RWPE2 (cell line): Measurements from ENCODE around the gene FAM174B.

ENCODE experiments used
- ATAC-seq: fragments of 200-7000 bp; cut with Tn5 transposase; 3 replicates; pipeline ENCODE4 v1.9.1; 2021; ENCODE audit warnings: low read depth
- DNase-seq: peaks from one replicate; pipeline ENCODE4 v3.0.0-alpha.2; 2020; ENCODE audit warnings: low spot score
- H3K27ac ChIP-seq: fragments of 450-650 bp; 2 replicates; pipeline ENCODE4 v1.5.1; 2017; ENCODE audit warnings: mild to moderate bottlenecking; ENCODE audit not compliant: poor library complexity, severe bottlenecking
- H3K27me3 ChIP-seq: fragments of 250-450 bp; sonication (Bioruptor Pico); 2 replicates; pipeline ENCODE4 v1.5.1; 2021; ENCODE audit warnings: mild to moderate bottlenecking, moderate library complexity; ENCODE audit not compliant: insufficient read depth, poor library complexity, severe bottlenecking
- H3K36me3 ChIP-seq: fragments of 250-450 bp; sonication (Bioruptor Pico); 2 replicates; pipeline ENCODE4 v1.5.1; 2020; ENCODE audit warnings: low read depth, mild to moderate bottlenecking, moderate library complexity
- H3K4me1 ChIP-seq: fragments of 250-450 bp; sonication (Bioruptor Pico); 2 replicates; pipeline ENCODE4 v1.5.1; 2021; ENCODE audit warnings: mild to moderate bottlenecking, moderate library complexity; ENCODE audit not compliant: insufficient read depth, poor library complexity, severe bottlenecking
- H3K4me3 ChIP-seq: fragments of 250-450 bp; sonication (Bioruptor Pico); 2 replicates; pipeline ENCODE4 v1.5.1; 2021; ENCODE audit warnings: mild to moderate bottlenecking, moderate library complexity; ENCODE audit not compliant: severe bottlenecking
- H3K9me3 ChIP-seq: fragments of 250-450 bp; sonication (Bioruptor Pico); 2 replicates; pipeline ENCODE4 v1.5.1; 2021; ENCODE audit warnings: mild to moderate bottlenecking, moderate library complexity; ENCODE audit not compliant: severe bottlenecking
- TF ChIP-seq, protein P1 (sequence below): fragments of 450-650 bp; IDR thresholded peaks from one replicate; pipeline ENCODE4 v1.5.1; 2017; ENCODE audit warnings: mild to moderate bottlenecking, moderate library complexity; ENCODE audit not compliant: poor library complexity, severe bottlenecking

FAM174B gene

DNA sequence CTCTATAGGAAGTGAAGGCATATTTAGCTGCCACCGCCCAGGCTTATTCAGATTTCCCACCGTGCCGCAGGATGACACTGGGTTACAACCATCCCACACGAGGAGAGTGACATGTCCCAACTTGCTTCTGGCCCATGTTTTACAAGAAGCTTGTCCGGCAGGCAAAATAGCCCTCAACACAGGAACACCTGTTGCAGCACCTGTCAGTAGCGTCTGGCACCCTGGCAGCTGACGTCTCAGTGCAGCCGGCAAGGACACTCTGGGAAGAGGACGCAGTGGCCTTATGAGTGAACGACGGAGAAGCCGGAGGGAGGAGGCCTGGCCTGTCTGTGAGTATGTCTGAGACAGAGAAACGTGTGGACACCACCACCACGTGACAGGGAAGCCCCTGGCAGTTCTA is 32.1 kb downstream of the FAM174B start:
- Histone ChIP-seq H3K36me3 (no peaks in the 10 kb centered on the region), H3K27me3 (no peaks in the 10 kb centered on the region), H3K27ac (no peak overlapping the region), H3K9me3 (no peaks in the 10 kb centered on the region), H3K4me1 (no peaks in the 10 kb centered on the region), H3K4me3 (no peak overlapping the region)
- ATAC-seq = peak; percentile 61
- TF ChIP-seq, protein P1, sequence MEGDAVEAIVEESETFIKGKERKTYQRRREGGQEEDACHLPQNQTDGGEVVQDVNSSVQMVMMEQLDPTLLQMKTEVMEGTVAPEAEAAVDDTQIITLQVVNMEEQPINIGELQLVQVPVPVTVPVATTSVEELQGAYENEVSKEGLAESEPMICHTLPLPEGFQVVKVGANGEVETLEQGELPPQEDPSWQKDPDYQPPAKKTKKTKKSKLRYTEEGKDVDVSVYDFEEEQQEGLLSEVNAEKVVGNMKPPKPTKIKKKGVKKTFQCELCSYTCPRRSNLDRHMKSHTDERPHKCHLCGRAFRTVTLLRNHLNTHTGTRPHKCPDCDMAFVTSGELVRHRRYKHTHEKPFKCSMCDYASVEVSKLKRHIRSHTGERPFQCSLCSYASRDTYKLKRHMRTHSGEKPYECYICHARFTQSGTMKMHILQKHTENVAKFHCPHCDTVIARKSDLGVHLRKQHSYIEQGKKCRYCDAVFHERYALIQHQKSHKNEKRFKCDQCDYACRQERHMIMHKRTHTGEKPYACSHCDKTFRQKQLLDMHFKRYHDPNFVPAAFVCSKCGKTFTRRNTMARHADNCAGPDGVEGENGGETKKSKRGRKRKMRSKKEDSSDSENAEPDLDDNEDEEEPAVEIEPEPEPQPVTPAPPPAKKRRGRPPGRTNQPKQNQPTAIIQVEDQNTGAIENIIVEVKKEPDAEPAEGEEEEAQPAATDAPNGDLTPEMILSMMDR = no peak
- no peak for DNase-seq

DNA sequence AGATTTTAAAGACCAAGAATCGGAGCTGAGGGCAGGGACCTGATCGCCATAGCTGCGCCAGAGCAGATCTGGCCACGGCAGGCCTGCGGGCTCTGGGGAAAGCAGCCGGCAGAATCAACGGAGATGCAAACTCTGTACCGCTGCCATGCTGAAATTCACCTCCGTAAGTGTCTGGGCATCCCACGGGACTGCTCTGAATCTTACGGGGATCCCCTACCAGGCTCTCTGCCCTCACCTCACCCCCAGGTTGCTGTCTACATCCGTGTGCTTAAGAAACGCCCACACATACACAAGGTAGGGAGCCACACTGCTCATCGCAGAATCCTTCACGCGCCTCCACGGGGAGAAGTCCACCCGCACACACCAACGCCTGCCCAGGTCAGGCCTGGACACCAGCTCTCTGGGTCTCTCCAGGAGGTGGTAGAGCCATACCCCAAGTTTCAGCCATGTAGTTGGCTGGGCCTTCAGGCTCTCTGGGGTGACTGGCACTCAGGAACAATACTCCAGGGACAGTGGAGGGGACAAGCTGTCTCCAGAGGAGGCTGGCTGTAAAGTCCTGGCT is 33.5 kb downstream of the FAM174B start:
- no peaks in the 10 kb centered on the region for H3K9me3 ChIP-seq
- H3K4me3 ChIP-seq = no peak overlapping the region
- no peaks in the 10 kb centered on the region for H3K27me3 ChIP-seq
- no peak overlapping the region for H3K27ac ChIP-seq
- TF ChIP-seq, protein P1 = no peak
- no peak for ATAC-seq
- no peak for DNase-seq
- no peaks in the 10 kb centered on the region for H3K36me3 ChIP-seq
- H3K4me1 ChIP-seq = no peaks in the 10 kb centered on the region

DNA sequence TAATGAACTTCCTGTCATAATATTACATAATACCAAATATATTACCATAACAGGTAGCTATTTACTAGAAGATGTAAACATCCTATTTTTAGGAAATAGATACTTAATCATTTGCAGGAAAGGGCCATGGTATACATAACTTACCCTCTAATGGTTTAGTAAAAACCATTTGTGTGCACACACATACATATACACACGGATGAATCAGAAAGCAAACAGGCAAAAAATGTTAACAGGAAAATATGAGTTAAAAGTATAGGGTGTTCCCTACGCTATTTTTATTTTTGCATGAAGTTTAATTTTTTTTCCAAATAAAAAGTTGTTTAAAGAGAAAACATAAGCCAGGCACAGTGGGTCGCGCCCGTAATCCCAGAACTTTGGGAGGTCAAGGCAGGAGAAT is 34.6 kb downstream of the FAM174B start:
- Histone ChIP-seq H3K4me3 (no peak overlapping the region), H3K27ac (no peak overlapping the region), H3K27me3 (no peaks in the 10 kb centered on the region), H3K36me3 (no peaks in the 10 kb centered on the region), H3K9me3 (no peaks in the 10 kb centered on the region), H3K4me1 (no peaks in the 10 kb centered on the region)
- DNase-seq (no peak), ATAC-seq (no peak)
- TF ChIP-seq, protein P1 = no peak

DNA sequence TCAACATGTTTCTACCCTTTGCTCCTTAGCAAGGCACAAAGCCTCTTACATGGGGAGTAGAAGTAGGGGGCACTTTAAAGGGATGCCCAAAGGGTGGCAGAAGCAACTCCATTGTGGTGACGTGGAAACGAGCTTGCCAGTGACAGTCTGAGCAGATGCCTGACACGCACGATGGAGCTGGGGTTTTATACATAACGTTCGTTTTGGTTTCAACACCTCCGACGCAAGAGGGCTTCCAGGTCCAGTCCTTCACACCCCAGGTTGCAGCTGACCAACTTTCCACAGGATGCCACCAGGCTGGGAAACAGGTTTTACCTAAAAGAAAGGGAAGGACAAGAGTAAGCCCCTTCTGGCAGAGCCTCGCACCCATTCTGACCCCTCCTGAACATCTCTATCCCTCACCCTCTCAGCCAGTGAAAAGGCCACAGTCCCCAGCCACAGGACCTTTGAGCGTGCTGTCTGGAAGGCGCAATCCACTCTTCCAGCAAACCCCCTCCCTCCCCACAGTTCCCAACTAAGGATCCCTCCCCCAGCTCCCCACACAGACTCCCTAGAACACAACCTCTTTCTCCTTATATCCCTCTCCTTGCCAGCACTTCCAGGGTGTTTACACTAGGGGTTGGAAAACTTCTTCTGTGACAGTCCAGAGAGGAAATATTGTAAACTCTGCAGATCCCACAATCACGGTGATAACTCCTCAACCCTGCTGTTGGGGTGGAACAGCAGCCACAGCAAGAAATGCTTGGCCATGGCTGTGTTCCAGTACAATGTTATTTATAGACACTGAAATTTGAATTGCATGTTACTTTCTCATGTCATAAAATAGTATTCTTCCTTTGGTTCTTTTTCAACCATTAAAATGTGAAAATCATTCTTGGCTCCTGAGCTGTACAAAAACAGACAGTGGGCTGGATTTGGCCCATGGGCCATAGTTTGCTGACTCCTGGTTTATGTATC is 36.2 kb downstream of the FAM174B start:
- Histone ChIP-seq H3K4me1 (no peaks in the 10 kb centered on the region), H3K27me3 (no peaks in the 10 kb centered on the region), H3K36me3 (no peaks in the 10 kb centered on the region), H3K27ac (no peak overlapping the region), H3K9me3 (no peaks in the 10 kb centered on the region), H3K4me3 (no peak overlapping the region)
- TF ChIP-seq, protein P1 = no peak
- DNase-seq (peak; percentile 45), ATAC-seq (no peak)
